HepG2 (cell line): ENCODE results near the gene MAFB. TPM values are rescaled to one million over a fixed set of nuclear protein-coding genes. Genes with fewer than 3 reads are reported as not detected.

Experiments
- ELF1 ChIP-seq: sonication (generic); formaldehyde crosslinking; IDR thresholded peaks from 2 replicates; pipeline ENCODE4 v1.4.0; 2020; ENCODE audit warnings: missing genetic modification reagents
- NCOA2 ChIP-seq: sonication (generic); formaldehyde crosslinking; IDR thresholded peaks from 2 replicates; pipeline ENCODE4 v1.8.0; 2022; ENCODE audit warnings: inconsistent platforms
- SALL1 ChIP-seq: sonication (generic); formaldehyde crosslinking; IDR thresholded peaks from 2 replicates; pipeline ENCODE4 v1.8.0; 2022; ENCODE audit warnings: mild to moderate bottlenecking, missing genetic modification reagents
- TEAD3 ChIP-seq: optimal IDR thresholded peaks from 2 replicates; pipeline ENCODE3; 2016; ENCODE audit warnings: borderline replicate concordance
- ZMYM3 ChIP-seq: sonication (generic); formaldehyde crosslinking; IDR thresholded peaks from 2 replicates; pipeline ENCODE4 v1.5.1; 2020; ENCODE audit warnings: mild to moderate bottlenecking, missing genetic modification reagents
- ZNF124 ChIP-seq: sonication (generic); formaldehyde crosslinking; IDR thresholded peaks from 2 replicates; pipeline ENCODE4 v1.4.0; 2020; ENCODE audit warnings: missing genetic modification reagents
- ZNF343 ChIP-seq: sonication (generic); formaldehyde crosslinking; IDR thresholded peaks from 2 replicates; pipeline ENCODE4 v1.4.0; 2020; ENCODE audit warnings: mild to moderate bottlenecking, missing genetic modification reagents
- ZNF431 ChIP-seq: sonication (generic); formaldehyde crosslinking; IDR thresholded peaks from 2 replicates; pipeline ENCODE4 v1.9.0; 2022; ENCODE audit warnings: missing genetic modification reagents, low read depth, mild to moderate bottlenecking, borderline replicate concordance
- ZNF496 ChIP-seq: sonication (generic); formaldehyde crosslinking; IDR thresholded peaks from 2 replicates; pipeline ENCODE4 v1.8.1; 2023; ENCODE audit warnings: mild to moderate bottlenecking, moderate library complexity, missing genetic modification reagents; ENCODE audit not compliant: insufficient replicate concordance
- ZNF546 ChIP-seq: sonication (generic); formaldehyde crosslinking; conservative IDR thresholded peaks from 2 replicates; pipeline ENCODE4 v1.8.1; 2023; ENCODE audit warnings: mild to moderate bottlenecking, missing genetic modification reagents
- ZNF644 ChIP-seq: IDR thresholded peaks from 2 replicates; pipeline ENCODE4 v1.6.1; 2016; ENCODE audit warnings: low read depth
- ZNF652 ChIP-seq: IDR thresholded peaks from 2 replicates; pipeline ENCODE4 v1.6.1; 2016; ENCODE audit warnings: low read depth, borderline replicate concordance
- ZNF710 ChIP-seq: sonication (generic); formaldehyde crosslinking; IDR thresholded peaks from 2 replicates; pipeline ENCODE4 v1.5.0; 2020; ENCODE audit warnings: mild to moderate bottlenecking, missing genetic modification reagents, borderline replicate concordance
- polyA plus RNA-seq, 8 experiments: library from polyadenylated mRNA; depleted of rRNA in 3 of 8; stranded (reverse) in 7 of 8; unstranded in 1 of 8; fragments of >200 nt; fragmentation: Illumina TruSeq in 4 of 8; extraction: Trizol in 4 of 8; gene quantifications; 2 replicates each; pipeline versions ENCODE4 v1.2.1 to v1.2.3, GENCODE V29; 2011 to 2016; ENCODE audit warnings: low read depth in 4 of 8, missing spikeins in 1 of 8, mixed read lengths in 1 of 8; ENCODE audit not compliant: insufficient read depth in 1 of 8
- total RNA-seq, 5 experiments: library from RNA; depleted of rRNA; stranded (reverse); fragments of >200 nt; fragmentation: Illumina TruSeq; extraction: Trizol; gene quantifications; 2 replicates each; pipeline ENCODE4 v1.2.3, GENCODE V29; 2016; ENCODE audit warnings: low read depth in 1 of 5
- TF ChIP-seq, protein P1 (sequence below): sonication (generic); formaldehyde crosslinking; IDR thresholded peaks from 2 replicates; pipeline ENCODE4 v1.9.0; 2022; ENCODE audit warnings: missing genetic modification reagents, mild to moderate bottlenecking, borderline replicate concordance
- TF ChIP-seq, protein P2 (sequence below): sonication (generic); formaldehyde crosslinking; IDR thresholded peaks from 2 replicates; pipeline ENCODE4 v1.5.1; 2020; ENCODE audit warnings: mild to moderate bottlenecking, missing genetic modification reagents, borderline replicate concordance
- TF ChIP-seq, protein P3 (sequence below): sonication (generic); formaldehyde crosslinking; IDR thresholded peaks from 2 replicates; pipeline ENCODE4 v1.5.1; 2020; ENCODE audit warnings: missing genetic modification reagents, mild to moderate bottlenecking, borderline replicate concordance

Gene MAFB
- total and polyA plus RNA-seq, 2 of the 13 experiments (the other 11 are each of a cell fraction or from before 2014, with no cell fraction given): 0.08 to 0.11 TPM

- TF ChIP-seq, protein P1, sequence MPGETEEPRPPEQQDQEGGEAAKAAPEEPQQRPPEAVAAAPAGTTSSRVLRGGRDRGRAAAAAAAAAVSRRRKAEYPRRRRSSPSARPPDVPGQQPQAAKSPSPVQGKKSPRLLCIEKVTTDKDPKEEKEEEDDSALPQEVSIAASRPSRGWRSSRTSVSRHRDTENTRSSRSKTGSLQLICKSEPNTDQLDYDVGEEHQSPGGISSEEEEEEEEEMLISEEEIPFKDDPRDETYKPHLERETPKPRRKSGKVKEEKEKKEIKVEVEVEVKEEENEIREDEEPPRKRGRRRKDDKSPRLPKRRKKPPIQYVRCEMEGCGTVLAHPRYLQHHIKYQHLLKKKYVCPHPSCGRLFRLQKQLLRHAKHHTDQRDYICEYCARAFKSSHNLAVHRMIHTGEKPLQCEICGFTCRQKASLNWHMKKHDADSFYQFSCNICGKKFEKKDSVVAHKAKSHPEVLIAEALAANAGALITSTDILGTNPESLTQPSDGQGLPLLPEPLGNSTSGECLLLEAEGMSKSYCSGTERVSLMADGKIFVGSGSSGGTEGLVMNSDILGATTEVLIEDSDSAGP (CRISPR knock-in tag): 0 out of 2 replicates have a peak, but pooled peaks have one; percentile 16
- 0 out of 2 replicates have a peak, but pooled peaks have one; percentile 19 for TF ChIP-seq ZNF546 (CRISPR knock-in tag)
- TF ChIP-seq SALL1 (CRISPR knock-in tag): peak; percentile 81
- no peak for TF ChIP-seq ELF1 (CRISPR knock-in tag)
- peak; percentile 72; the same call in 1 of the 2 replicates for TF ChIP-seq ZNF710 (CRISPR knock-in tag)
- TF ChIP-seq NCOA2 (CRISPR knock-in tag): peak; percentile 70
- peak; percentile 89 for TF ChIP-seq ZNF644 (CRISPR knock-in tag)
- TF ChIP-seq, protein P2, sequence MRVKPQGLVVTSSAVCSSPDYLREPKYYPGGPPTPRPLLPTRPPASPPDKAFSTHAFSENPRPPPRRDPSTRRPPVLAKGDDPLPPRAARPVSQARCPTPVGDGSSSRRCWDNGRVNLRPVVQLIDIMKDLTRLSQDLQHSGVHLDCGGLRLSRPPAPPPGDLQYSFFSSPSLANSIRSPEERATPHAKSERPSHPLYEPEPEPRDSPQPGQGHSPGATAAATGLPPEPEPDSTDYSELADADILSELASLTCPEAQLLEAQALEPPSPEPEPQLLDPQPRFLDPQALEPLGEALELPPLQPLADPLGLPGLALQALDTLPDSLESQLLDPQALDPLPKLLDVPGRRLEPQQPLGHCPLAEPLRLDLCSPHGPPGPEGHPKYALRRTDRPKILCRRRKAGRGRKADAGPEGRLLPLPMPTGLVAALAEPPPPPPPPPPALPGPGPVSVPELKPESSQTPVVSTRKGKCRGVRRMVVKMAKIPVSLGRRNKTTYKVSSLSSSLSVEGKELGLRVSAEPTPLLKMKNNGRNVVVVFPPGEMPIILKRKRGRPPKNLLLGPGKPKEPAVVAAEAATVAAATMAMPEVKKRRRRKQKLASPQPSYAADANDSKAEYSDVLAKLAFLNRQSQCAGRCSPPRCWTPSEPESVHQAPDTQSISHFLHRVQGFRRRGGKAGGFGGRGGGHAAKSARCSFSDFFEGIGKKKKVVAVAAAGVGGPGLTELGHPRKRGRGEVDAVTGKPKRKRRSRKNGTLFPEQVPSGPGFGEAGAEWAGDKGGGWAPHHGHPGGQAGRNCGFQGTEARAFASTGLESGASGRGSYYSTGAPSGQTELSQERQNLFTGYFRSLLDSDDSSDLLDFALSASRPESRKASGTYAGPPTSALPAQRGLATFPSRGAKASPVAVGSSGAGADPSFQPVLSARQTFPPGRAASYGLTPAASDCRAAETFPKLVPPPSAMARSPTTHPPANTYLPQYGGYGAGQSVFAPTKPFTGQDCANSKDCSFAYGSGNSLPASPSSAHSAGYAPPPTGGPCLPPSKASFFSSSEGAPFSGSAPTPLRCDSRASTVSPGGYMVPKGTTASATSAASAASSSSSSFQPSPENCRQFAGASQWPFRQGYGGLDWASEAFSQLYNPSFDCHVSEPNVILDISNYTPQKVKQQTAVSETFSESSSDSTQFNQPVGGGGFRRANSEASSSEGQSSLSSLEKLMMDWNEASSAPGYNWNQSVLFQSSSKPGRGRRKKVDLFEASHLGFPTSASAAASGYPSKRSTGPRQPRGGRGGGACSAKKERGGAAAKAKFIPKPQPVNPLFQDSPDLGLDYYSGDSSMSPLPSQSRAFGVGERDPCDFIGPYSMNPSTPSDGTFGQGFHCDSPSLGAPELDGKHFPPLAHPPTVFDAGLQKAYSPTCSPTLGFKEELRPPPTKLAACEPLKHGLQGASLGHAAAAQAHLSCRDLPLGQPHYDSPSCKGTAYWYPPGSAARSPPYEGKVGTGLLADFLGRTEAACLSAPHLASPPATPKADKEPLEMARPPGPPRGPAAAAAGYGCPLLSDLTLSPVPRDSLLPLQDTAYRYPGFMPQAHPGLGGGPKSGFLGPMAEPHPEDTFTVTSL (CRISPR knock-in tag): peak; percentile 80; the same call in 1 of the 2 replicates
- TF ChIP-seq ZNF496 (CRISPR knock-in tag): no peak
- TF ChIP-seq, protein P3, sequence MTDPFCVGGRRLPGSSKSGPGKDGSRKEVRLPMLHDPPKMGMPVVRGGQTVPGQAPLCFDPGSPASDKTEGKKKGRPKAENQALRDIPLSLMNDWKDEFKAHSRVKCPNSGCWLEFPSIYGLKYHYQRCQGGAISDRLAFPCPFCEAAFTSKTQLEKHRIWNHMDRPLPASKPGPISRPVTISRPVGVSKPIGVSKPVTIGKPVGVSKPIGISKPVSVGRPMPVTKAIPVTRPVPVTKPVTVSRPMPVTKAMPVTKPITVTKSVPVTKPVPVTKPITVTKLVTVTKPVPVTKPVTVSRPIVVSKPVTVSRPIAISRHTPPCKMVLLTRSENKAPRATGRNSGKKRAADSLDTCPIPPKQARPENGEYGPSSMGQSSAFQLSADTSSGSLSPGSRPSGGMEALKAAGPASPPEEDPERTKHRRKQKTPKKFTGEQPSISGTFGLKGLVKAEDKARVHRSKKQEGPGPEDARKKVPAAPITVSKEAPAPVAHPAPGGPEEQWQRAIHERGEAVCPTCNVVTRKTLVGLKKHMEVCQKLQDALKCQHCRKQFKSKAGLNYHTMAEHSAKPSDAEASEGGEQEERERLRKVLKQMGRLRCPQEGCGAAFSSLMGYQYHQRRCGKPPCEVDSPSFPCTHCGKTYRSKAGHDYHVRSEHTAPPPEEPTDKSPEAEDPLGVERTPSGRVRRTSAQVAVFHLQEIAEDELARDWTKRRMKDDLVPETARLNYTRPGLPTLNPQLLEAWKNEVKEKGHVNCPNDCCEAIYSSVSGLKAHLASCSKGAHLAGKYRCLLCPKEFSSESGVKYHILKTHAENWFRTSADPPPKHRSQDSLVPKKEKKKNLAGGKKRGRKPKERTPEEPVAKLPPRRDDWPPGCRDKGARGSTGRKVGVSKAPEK (CRISPR knock-in tag): peak; percentile 63; the same call in 1 of the 2 replicates
- no peak; the same call in 1 of the 2 replicates for TF ChIP-seq ZNF431 (CRISPR knock-in tag)
- TF ChIP-seq ZMYM3 (CRISPR knock-in tag): peak; percentile 94
- peak; percentile 60 for TF ChIP-seq TEAD3 (CRISPR knock-in tag)
- TF ChIP-seq ZNF343 (CRISPR knock-in tag): no peak
- peak; percentile 44; the same call in 1 of the 2 replicates for TF ChIP-seq ZNF652 (CRISPR knock-in tag)
- peak; percentile 77; the same call in 1 of the 2 replicates for TF ChIP-seq ZNF124
Measured at GRCh38 chr20:40682104-40682981, 6.7 kb downstream of the MAFB start (continued).
